SU-DHL-6 (cell line): Measurements from ENCODE around the gene COA8.

Experiments
- H2AFZ ChIP-seq: fragments of 200-600 bp; sonication (generic); 2 replicates; pipeline ENCODE4 v1.6.1; 2014; ENCODE audit warnings: low read depth, mild to moderate bottlenecking, moderate library complexity, mixed read lengths, antibody characterized with exemption, low read length; ENCODE audit not compliant: severe bottlenecking
- H3F3A ChIP-seq: fragments of 200-600 bp; shearing (Covaris generic); 2 replicates; pipeline ENCODE4 v1.6.0; 2016; ENCODE audit warnings: antibody characterized with exemption, mild to moderate bottlenecking; ENCODE audit not compliant: insufficient read depth
- H3K27ac ChIP-seq: fragments of 200-600 bp; sonication (generic); 2 replicates; pipeline ENCODE4 v1.5.1; 2016; ENCODE audit warnings: low read depth, mild to moderate bottlenecking, low read length, moderate library complexity, mixed read lengths
- H3K27me3 ChIP-seq: fragments of 200-600 bp; sonication (generic), shearing (Covaris generic); 2 replicates; pipeline ENCODE4 v1.6.0; 2014; ENCODE audit warnings: mild to moderate bottlenecking, low read length
- H3K36me3 ChIP-seq: fragments of 200-600 bp; sonication (generic); 2 replicates; pipeline ENCODE4 v1.6.1; 2014; ENCODE audit warnings: mild to moderate bottlenecking, low read length, mixed read lengths
- H3K4me2 ChIP-seq: fragments of 300-600, 200-600 bp; shearing (Covaris generic), sonication (generic); 2 replicates; pipeline ENCODE4 v1.6.0; 2014; ENCODE audit warnings: low read length, low read depth, mild to moderate bottlenecking; ENCODE audit not compliant: poor library complexity, severe bottlenecking
- H3K4me3 ChIP-seq: fragments of 200-600 bp; sonication (generic); 2 replicates; pipeline ENCODE4 v1.5.1; 2014; ENCODE audit warnings: antibody characterized with exemption, low read length, mild to moderate bottlenecking, mixed read lengths; ENCODE audit not compliant: insufficient read depth, poor library complexity, severe bottlenecking
- H3K79me2 ChIP-seq: fragments of 200-600 bp; sonication (generic); 2 replicates; pipeline ENCODE4 v1.6.1; 2014; ENCODE audit warnings: mild to moderate bottlenecking, low read length, moderate library complexity; ENCODE audit not compliant: insufficient read depth
- H3K9ac ChIP-seq: fragments of 200-600 bp; sonication (generic); 2 replicates; pipeline ENCODE4 v1.7.0; 2014; ENCODE audit warnings: mild to moderate bottlenecking, low read length
- H3K9me2 ChIP-seq: fragments of 200-600 bp; sonication (generic); replicated peaks from 2 replicates; pipeline ENCODE4 v1.6.1; 2014; ENCODE audit warnings: low read length; ENCODE audit not compliant: insufficient read depth
- H3K9me3 ChIP-seq: fragments of 200-600 bp; sonication (generic); 2 replicates; pipeline ENCODE4 v1.6.1; 2014; ENCODE audit warnings: low read length, mixed read lengths; ENCODE audit not compliant: insufficient read depth
- H4K20me1 ChIP-seq: fragments of 200-600 bp; sonication (generic); 2 replicates; pipeline ENCODE4 v1.6.1; 2014; ENCODE audit warnings: low read depth, mild to moderate bottlenecking, antibody characterized with exemption, low read length, moderate library complexity, mixed read lengths
- CTCF ChIP-seq: fragments of 200-600 bp; sonication (generic); IDR thresholded peaks from one replicate; pipeline ENCODE4 v1.5.1; 2017; ENCODE audit warnings: antibody characterized with exemption, mild to moderate bottlenecking, low read length, moderate library complexity; ENCODE audit not compliant: insufficient read depth, poor library complexity, severe bottlenecking
- EZH2phosphoT487 ChIP-seq: fragments of 200-600 bp; sonication (generic), shearing (Covaris generic); conservative IDR thresholded peaks from 2 replicates; pipeline ENCODE4 v1.6.1; 2018; ENCODE audit warnings: mild to moderate bottlenecking, antibody characterized with exemption, low read length, moderate library complexity, mixed read lengths

The COA8 gene

GRCh38 chr14:103546652-103547454, 15.9 kb upstream of the COA8 start:
- TF ChIP-seq CTCF: peak; percentile 89
- TF ChIP-seq EZH2phosphoT487: no peak
- Histone ChIP-seq H3K4me3 (no peak overlapping the region), H3K79me2 (no peaks in the 10 kb centered on the region), H3K36me3 (no peaks in the 10 kb centered on the region), H3K27ac (no peak overlapping the region), H3K9me2 (no peaks in the 10 kb centered on the region), H3K9ac (no peak overlapping the region), H3K9me3 (no peaks in the 10 kb centered on the region), H2AFZ (no peak overlapping the region), H3K4me2 (no peak overlapping the region), H4K20me1 (no peaks in the 10 kb centered on the region), H3F3A (no peaks in the 10 kb centered on the region), H3K27me3 (no peaks in the 10 kb centered on the region)

GRCh38 chr14:103547455-103547940, 15.3 kb upstream of the COA8 start:
- no peaks in the 10 kb centered on the region for H4K20me1 ChIP-seq
- no peaks in the 10 kb centered on the region for H3K27me3 ChIP-seq
- no peak overlapping the region for H3K4me3 ChIP-seq
- no peaks in the 10 kb centered on the region for H3F3A ChIP-seq
- no peaks in the 10 kb centered on the region for H3K9me2 ChIP-seq
- H3K9me3 ChIP-seq: no peaks in the 10 kb centered on the region
- H3K4me2 ChIP-seq: no peak overlapping the region
- TF ChIP-seq CTCF: no peak
- TF ChIP-seq EZH2phosphoT487: no peak
- H3K27ac ChIP-seq: no peak overlapping the region
- no peaks in the 10 kb centered on the region for H3K36me3 ChIP-seq
- no peaks in the 10 kb centered on the region for H3K79me2 ChIP-seq
- no peak overlapping the region for H2AFZ ChIP-seq
- no peak overlapping the region for H3K9ac ChIP-seq

- Histone ChIP-seq H3K79me2 (no peaks in the 10 kb centered on the region), H3K9ac (no peak overlapping the region), H2AFZ (no peak overlapping the region), H3K36me3 (no peaks in the 10 kb centered on the region), H4K20me1 (no peaks in the 10 kb centered on the region), H3K9me2 (no peaks in the 10 kb centered on the region), H3K4me2 (no peak overlapping the region), H3K27ac (no peak overlapping the region), H3K9me3 (no peaks in the 10 kb centered on the region), H3K27me3 (no peaks in the 10 kb centered on the region), H3K4me3 (no peak overlapping the region), H3F3A (no peaks in the 10 kb centered on the region)
- no peak for TF ChIP-seq CTCF
Measured at GRCh38 chr14:103547941-103548462, 14.8 kb upstream of the COA8 start.
